ENCODE measurements around the gene WNK4. TPM values are rescaled to one million over a fixed set of nuclear protein-coding genes. Genes with fewer than 3 reads are reported as not detected.

The WNK4 gene
- total RNA-seq (2022; extraction: Qiagen RNA extraction; ENCODE audit: low read depth): 0.47 to 2.3 TPM (median 1.7 TPM) in 5 replicates

DNA sequence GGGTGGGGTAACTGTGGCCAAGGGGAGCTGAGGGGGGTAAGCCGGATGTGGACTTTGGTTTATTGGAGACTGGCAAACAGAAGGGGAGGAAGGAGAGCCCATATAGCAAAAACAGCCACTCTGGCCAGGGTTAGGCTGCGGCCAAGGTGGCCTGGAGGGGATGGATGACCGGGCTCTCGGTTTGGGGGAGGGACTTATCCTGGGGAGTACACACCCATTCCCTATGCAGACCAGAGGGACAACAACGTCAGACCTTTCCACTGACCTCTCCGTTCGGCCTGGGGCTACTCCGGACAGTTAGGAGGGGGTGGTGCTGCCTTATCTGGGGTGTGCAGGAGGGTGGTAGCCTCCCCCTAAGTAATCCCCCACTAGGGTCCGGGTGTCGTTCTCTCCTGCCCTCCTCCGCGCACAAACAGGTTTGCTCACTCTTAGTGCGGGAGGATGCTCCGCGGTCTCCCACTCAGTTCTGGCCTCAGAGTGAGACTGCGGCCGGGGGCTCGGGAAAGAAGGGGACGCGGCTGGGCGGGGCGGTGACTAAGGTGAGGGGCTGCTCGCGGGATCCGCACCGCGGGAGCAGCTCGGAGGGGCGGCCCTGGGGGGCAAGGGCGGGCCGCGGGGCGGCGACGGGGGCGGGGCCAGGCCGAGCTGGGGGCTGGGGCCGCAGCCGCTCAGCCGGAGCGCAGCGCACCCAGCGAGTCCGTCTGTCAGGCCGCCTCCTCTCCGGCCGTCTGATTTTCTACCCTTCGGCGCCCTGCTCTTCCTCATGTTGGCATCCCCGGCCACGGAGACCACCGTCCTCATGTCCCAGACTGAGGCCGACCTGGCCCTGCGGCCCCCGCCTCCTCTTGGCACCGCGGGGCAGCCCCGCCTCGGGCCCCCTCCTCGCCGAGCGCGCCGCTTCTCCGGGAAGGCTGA, at the start of gene WNK4:
WNK4 (plus strand) TSS at position 675 of the 915 bp plus-strand sequence; CDS start at position 764, 89 bp downstream.

DNA sequence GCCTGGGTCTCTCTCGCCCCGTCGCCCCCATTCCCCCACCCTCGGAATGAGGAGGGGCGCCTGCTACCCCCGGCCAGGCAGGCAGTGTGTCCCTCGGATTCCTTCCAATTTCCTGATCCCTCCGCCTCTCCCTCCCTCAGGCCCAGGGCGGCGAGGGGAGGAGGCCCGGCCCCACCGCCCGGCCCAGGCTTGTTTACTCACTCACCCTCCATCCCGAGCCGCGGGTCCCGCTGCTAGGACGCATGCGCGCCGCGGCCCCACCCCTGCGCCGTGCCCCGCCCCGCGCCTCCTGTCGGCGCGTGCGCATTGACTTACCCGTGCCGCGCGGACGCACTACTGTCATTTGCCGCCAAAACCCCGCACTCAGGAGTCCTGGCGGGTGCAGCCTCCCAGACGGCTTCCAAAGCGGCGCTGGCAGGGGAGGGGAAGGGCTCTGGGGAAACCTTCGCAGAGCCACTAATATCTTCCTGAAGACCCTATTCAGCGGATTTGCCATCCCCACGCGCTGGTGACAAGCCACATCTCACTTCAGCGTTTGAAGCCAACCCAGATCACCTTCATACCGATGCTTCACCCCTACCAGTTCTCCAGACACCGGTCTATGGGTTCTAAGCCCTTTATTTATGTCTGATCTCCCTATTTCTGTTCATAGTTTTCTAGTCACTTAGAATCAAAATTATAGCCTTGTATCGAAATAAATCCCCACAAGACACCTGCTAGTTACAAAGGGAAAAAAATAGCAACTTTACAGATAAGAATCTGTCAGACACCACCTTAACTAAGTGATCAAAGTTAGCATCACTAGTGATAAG, 35.4 kb upstream of the WNK4 start, which contains the start of gene EZH1:
EZH1 (minus strand) TSS at position 235 of the 812 bp plus-strand sequence. CDS start 16,099 bp downstream, outside the sequence.

GRCh38 chr17:42760652-42761581, 19.5 kb upstream of the WNK4 start, which contains the start of gene RAMP2:
Gene RAMP2, plus strand, starts transcription at chr17:42761227. Its CDS starts 35 bp downstream, at chr17:42761262.

DNA sequence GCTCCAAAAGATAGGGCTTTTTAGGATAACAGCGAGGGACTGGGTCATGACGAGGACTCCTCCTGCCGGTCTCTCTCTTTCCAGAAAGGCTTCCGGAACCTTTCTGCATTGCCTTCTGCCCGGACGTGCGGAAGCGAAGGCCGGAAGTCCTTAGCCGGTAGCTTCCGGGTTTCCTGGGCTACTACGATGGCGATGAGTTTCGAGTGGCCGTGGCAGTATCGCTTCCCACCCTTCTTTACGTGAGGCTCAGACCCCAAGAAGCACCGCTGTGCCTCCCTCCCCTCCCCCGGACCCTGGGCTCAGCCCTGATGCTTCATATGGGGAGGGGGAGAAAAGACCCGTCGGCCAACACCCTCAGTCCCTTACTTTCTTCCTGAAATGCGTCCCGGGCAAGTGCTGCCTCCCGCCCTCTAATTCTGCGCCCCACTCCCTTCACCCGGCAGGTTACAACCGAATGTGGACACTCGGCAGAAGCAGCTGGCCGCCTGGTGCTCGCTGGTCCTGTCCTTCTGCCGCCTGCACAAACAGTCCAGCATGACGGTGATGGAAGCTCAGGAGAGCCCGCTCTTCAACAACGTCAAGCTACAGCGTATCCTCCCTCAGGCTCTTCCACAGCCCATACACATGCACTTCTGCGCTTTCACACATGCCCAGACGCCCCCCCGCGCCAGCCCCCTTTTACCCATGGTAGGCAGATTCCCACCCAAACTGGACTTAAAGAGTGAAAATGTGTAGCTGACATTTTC, 6.9 kb upstream of the WNK4 start, which contains the start of gene VPS25:
VPS25 (plus strand) TSS at position 160 of the 746 bp plus-strand sequence; CDS start at position 187, 27 bp downstream.

DNA sequence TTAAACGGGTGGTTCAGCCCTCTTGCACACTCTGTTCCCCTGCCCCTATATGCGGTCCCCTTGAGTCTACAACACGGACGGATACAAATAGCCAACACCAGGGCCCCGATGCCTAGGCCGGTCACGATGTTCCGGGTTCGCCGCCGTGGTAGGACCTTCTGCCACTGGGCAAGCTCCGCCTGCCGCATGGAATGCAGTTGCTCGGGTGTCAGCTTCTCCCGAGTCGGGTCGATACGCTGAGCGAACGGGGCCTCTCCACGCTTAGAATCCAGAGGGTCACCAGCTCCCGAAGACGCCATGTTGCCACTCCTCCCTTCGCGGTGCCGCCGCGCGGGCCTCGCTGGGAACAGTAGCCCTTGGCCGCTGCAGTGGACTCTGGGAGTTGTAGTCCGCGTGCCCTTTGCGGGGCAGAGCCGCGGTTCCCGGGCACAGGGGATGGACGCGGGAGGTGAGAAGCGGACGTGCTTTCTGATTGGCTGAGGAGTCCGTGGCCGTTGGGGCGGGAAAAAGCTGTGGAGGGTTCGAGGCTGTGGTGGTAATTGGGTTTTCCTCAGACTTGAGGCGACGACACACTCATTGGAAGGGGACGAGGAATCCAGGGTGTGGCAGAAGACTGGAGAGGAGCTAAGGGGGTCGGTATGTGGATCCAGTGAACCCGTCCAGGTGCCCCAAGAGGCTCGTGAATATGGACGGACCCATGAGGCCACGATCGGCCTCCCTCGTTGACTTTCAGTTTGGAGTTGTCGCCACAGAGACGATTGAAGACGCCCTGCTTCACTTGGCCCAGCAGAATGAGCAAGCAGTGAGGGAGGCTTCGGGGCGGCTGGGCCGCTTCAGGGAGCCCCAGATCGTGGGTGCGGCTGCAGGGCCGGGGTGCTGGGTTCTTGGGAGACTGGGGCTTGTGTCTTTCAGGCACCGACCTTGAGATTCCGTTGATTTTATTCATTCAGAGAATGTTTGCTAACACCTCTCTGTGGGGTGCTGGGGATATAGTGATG, 18.3 kb downstream of the WNK4 start, which contains the start of the genes CNTD1 and COA3:
CNTD1 (plus strand) TSS at position 479 of the 998 bp plus-strand sequence; CDS start at position 686, 207 bp downstream.
COA3 (minus strand) TSS at position 322 of the 998 bp plus-strand sequence; CDS start at position 299, 23 bp downstream.

GRCh38 chr17:42832934-42833766, 52.7 kb downstream of the WNK4 start, which contains the start of gene PSME3:
Gene PSME3, plus strand, starts transcription at chr17:42833397. Its CDS starts 235 bp downstream, at chr17:42833632.

DNA sequence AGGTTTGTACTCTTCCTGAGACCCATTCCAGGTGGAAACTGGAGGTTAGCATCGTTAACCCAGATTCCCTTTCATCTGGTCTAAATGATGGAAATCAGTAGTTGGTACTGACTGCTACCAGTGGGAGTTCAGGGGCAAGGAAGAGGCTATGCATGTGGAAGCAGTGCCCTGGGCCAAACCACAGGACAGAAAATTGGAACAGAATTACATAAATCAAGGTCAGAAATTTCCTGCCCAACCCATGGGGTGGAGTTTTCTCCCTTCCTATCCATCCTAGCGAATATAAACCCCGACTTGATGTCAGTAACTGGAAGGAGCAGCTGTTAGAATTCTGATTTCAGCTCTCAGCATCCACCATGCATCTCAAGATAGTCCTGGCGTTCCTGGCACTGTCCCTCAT, 63.9 kb downstream of the WNK4 start, which contains the start of gene AOC2:
AOC2 (plus strand) TSS at position 310 of the 400 bp plus-strand sequence; CDS start at position 357, 47 bp downstream.

Other genes starting within 250 kb of the WNK4 start
- gene NAGLU, start 244.4 kb upstream of the WNK4 start, total RNA-seq (2022; extraction: Qiagen RNA extraction; ENCODE audit: low read depth): 24.4 to 48.2 TPM (median 44.7 TPM) in 5 replicates
- gene HSD17B1, start 227.7 kb upstream of the WNK4 start, total RNA-seq (2022; extraction: Qiagen RNA extraction; ENCODE audit: low read depth): 1.1 to 1.8 TPM (median 1.7 TPM) in 5 replicates
- 86.3 to 131 TPM (median 126 TPM) in 5 replicates for gene COASY, start 218.5 kb upstream of the WNK4 start, total RNA-seq (2022; extraction: Qiagen RNA extraction; ENCODE audit: low read depth)
- gene MLX, start 213.5 kb upstream of the WNK4 start, total RNA-seq (2022; extraction: Qiagen RNA extraction; ENCODE audit: low read depth): 54.7 to 66.6 TPM (median 63.8 TPM) in 5 replicates
- gene PSMC3IP, start 202.9 kb upstream of the WNK4 start, total RNA-seq (2022; extraction: Qiagen RNA extraction; ENCODE audit: low read depth): 37.8 to 39.8 TPM (median 38.5 TPM) in 5 replicates
- 22.6 to 32.0 TPM (median 29.9 TPM) in 5 replicates for gene RETREG3, start 171.2 kb upstream of the WNK4 start, total RNA-seq (2022; extraction: Qiagen RNA extraction; ENCODE audit: low read depth)
- gene TUBG1, start 170.9 kb upstream of the WNK4 start, total RNA-seq (2022; extraction: Qiagen RNA extraction; ENCODE audit: low read depth): 126 to 157 TPM (median 153 TPM) in 5 replicates
- 19.6 to 25.9 TPM (median 22.6 TPM) in 5 replicates for gene TUBG2, start 121.3 kb upstream of the WNK4 start, total RNA-seq (2022; extraction: Qiagen RNA extraction; ENCODE audit: low read depth)
- 7.7 to 20.0 TPM (median 18.9 TPM) in 5 replicates for gene PLEKHH3, start 103.6 kb upstream of the WNK4 start, total RNA-seq (2022; extraction: Qiagen RNA extraction; ENCODE audit: low read depth)
- gene CCR10, start 98.8 kb upstream of the WNK4 start, total RNA-seq (2022; extraction: Qiagen RNA extraction; ENCODE audit: low read depth): 0.18 to 0.66 TPM (median 0.53 TPM) in 5 replicates
- 3.5 to 6.5 TPM (median 6.0 TPM) in 5 replicates for gene CNTNAP1, start 98.1 kb upstream of the WNK4 start, total RNA-seq (2022; extraction: Qiagen RNA extraction; ENCODE audit: low read depth)
- gene EZH1, start 35.6 kb upstream of the WNK4 start, total RNA-seq (2022; extraction: Qiagen RNA extraction; ENCODE audit: low read depth): 10.2 to 14.6 TPM (median 13.3 TPM) in 5 replicates
- 0.74 to 1.3 TPM (median 0.88 TPM) in 4 of 5 replicates, not detected in the other for gene RAMP2, start 19.4 kb upstream of the WNK4 start, total RNA-seq (2022; extraction: Qiagen RNA extraction; ENCODE audit: low read depth)
- gene VPS25, start 7.2 kb upstream of the WNK4 start, total RNA-seq (2022; extraction: Qiagen RNA extraction; ENCODE audit: low read depth): 118 to 129 TPM (median 121 TPM) in 5 replicates
- gene COA3, start 18.1 kb downstream of the WNK4 start, total RNA-seq (2022; extraction: Qiagen RNA extraction; ENCODE audit: low read depth): 92.1 to 146 TPM (median 129 TPM) in 5 replicates
- gene CNTD1, start 18.3 kb downstream of the WNK4 start, total RNA-seq (2022; extraction: Qiagen RNA extraction; ENCODE audit: low read depth): 0.18 TPM in 1 of 5 replicates, not detected in the others
- gene BECN1, start 43.7 kb downstream of the WNK4 start, total RNA-seq (2022; extraction: Qiagen RNA extraction; ENCODE audit: low read depth): 73.4 to 105 TPM (median 80.8 TPM) in 5 replicates
- 235 to 258 TPM (median 245 TPM) in 5 replicates for gene PSME3, start 52.8 kb downstream of the WNK4 start, total RNA-seq (2022; extraction: Qiagen RNA extraction; ENCODE audit: low read depth)
- gene AOC2, start 64.0 kb downstream of the WNK4 start, total RNA-seq (2022; extraction: Qiagen RNA extraction; ENCODE audit: low read depth): 1.1 to 2.5 TPM (median 1.9 TPM) in 5 replicates
- gene AOC3, start 70.6 kb downstream of the WNK4 start, total RNA-seq (2022; extraction: Qiagen RNA extraction; ENCODE audit: low read depth): 1.1 to 2.5 TPM (median 1.2 TPM) in 5 replicates
- gene G6PC1, start 120.2 kb downstream of the WNK4 start, total RNA-seq (2022; extraction: Qiagen RNA extraction; ENCODE audit: low read depth): not detected in 5 replicates
- 55.2 to 67.7 TPM (median 59.1 TPM) in 5 replicates for gene AARSD1, start 183.8 kb downstream of the WNK4 start, total RNA-seq (2022; extraction: Qiagen RNA extraction; ENCODE audit: low read depth)
- gene PTGES3L, start 199.5 kb downstream of the WNK4 start, total RNA-seq (2022; extraction: Qiagen RNA extraction; ENCODE audit: low read depth): 0.69 to 1.2 TPM (median 0.74 TPM) in 5 replicates
- gene RUNDC1, start 200.0 kb downstream of the WNK4 start, total RNA-seq (2022; extraction: Qiagen RNA extraction; ENCODE audit: low read depth): 18.0 to 23.7 TPM (median 21.3 TPM) in 5 replicates
- gene RPL27, start 217.8 kb downstream of the WNK4 start, total RNA-seq (2022; extraction: Qiagen RNA extraction; ENCODE audit: low read depth): 2,630 to 3,512 TPM (median 2,993 TPM) in 5 replicates
- gene IFI35, start 226.2 kb downstream of the WNK4 start, total RNA-seq (2022; extraction: Qiagen RNA extraction; ENCODE audit: low read depth): 16.0 to 22.6 TPM (median 19.8 TPM) in 5 replicates
- 202 to 253 TPM (median 231 TPM) in 5 replicates for gene VAT1, start 241.8 kb downstream of the WNK4 start, total RNA-seq (2022; extraction: Qiagen RNA extraction; ENCODE audit: low read depth)
- gene RND2, start 244.6 kb downstream of the WNK4 start, total RNA-seq (2022; extraction: Qiagen RNA extraction; ENCODE audit: low read depth): 0.13 to 0.25 TPM (median 0.16 TPM) in 4 of 5 replicates, not detected in the other

All from A549 treated with ZK216348 at 1 μM for 4 hours (cell line).